Germinal center (tissue), 1 donor: ENCODE data around the gene SWT1.
"Not testable (repeated sequence)": the region's sequence is repeated elsewhere in the genome, so short reads cannot be mapped to it uniquely, and the experiment has no call there.

ENCODE experiments used
- DNase-seq: peaks from one replicate; pipeline ENCODE4 v3.0.0; 2012; ENCODE audit warnings: mixed read lengths, low spot score

Gene SWT1

GRCh38 chr1:185291159-185291558 lies 134.2 kb downstream of the SWT1 start:
- no peak for DNase-seq

GRCh38 chr1:185291652-185292051 lies 134.7 kb downstream of the SWT1 start:
- DNase-seq: no peak

- DNase-seq: no peak
Measured at GRCh38 chr1:185292237-185292636, 135.3 kb downstream of the SWT1 start.

- DNase-seq: no peak
Measured at GRCh38 chr1:185293967-185294542, 137.1 kb downstream of the SWT1 start.

GRCh38 chr1:185295091-185295490 lies 138.1 kb downstream of the SWT1 start:
- DNase-seq: no peak

- no peak for DNase-seq
Measured at GRCh38 chr1:185297982-185298381, 141.0 kb downstream of the SWT1 start.

GRCh38 chr1:185300152-185300551 lies 143.2 kb downstream of the SWT1 start:
- no peak for DNase-seq

- DNase-seq: no peak
Measured at GRCh38 chr1:185305419-185305818, 148.5 kb downstream of the SWT1 start.

GRCh38 chr1:185308126-185308525 lies 151.2 kb downstream of the SWT1 start:
- no peak for DNase-seq

GRCh38 chr1:185309566-185309965 lies 152.6 kb downstream of the SWT1 start:
- no peak for DNase-seq

- no peak for DNase-seq
Measured at GRCh38 chr1:185311589-185312225, 154.7 kb downstream of the SWT1 start.

- peak; percentile 11 for DNase-seq
Measured at GRCh38 chr1:185312361-185313138, 155.6 kb downstream of the SWT1 start.

GRCh38 chr1:185314411-185314810 lies 157.4 kb downstream of the SWT1 start:
- DNase-seq: no peak

- no peak for DNase-seq
Measured at GRCh38 chr1:185315445-185316071, 158.6 kb downstream of the SWT1 start.

- peak; percentile 84 for DNase-seq
Measured at GRCh38 chr1:185316163-185317033, 159.4 kb downstream of the SWT1 start.

- peak; percentile 95 for DNase-seq
Measured at GRCh38 chr1:185317034-185317885, 160.3 kb downstream of the SWT1 start, which contains the start of gene IVNS1ABP. IVNS1ABP (minus strand) TSS chr1:185317243; CDS start chr1:185309493, 7,750 bp downstream.

- DNase-seq: peak; percentile 56
Measured at GRCh38 chr1:185317886-185318310, 160.9 kb downstream of the SWT1 start.

- DNase-seq: peak; percentile 3
Measured at GRCh38 chr1:185318431-185319138, 161.6 kb downstream of the SWT1 start.

GRCh38 chr1:185319139-185319475 lies 162.1 kb downstream of the SWT1 start:
- no peak for DNase-seq

- not testable (repeated sequence) for DNase-seq
Measured at GRCh38 chr1:185321104-185321503, 164.1 kb downstream of the SWT1 start.
